WTC11 (cell line): ENCODE results near the gene PAQR4. TPM values are rescaled to one million over a fixed set of nuclear protein-coding genes. Genes with fewer than 3 reads are reported as not detected.
A peak's percentile ranks its signal among the peaks of the same experiment; 100 is the strongest.

Source experiments
- ATAC-seq: fragments of 200-7000 bp; cut with Tn5 transposase; 2 replicates; pipeline ENCODE4 v1.10.0; 2021; ENCODE audit warnings: mild to moderate bottlenecking, moderate library complexity
- CTCF ChIA-PET: fragments of 300-600 bp; sonication (Branson Sonifier 250); formaldehyde crosslinking; loops from one replicate; lab custom pipeline; 2021; ENCODE audit warnings: antibody characterized with exemption; lab: Charles Lee
- POLR2A ChIA-PET: fragments of 350-600 bp; sonication (Branson Sonifier 250); formaldehyde crosslinking; loops from one replicate; lab custom pipeline; 2021; ENCODE audit warnings: antibody characterized with exemption; lab: Charles Lee
- DNase-seq: peaks from one replicate; pipeline ENCODE4 v3.0.0; 2021; ENCODE audit warnings: low spot score
- H3K27ac Mint-ChIP-seq: 2 replicates; pipeline ENCODE4 v1.8.0; 2021; ENCODE audit warnings: mixed read lengths
- H3K27me3 Mint-ChIP-seq: 2 replicates; pipeline ENCODE4 v1.8.0; 2021; ENCODE audit warnings: low read depth, mild to moderate bottlenecking, moderate library complexity, mixed read lengths
- H3K36me3 Mint-ChIP-seq: 2 replicates; pipeline ENCODE4 v1.8.0; 2021; ENCODE audit warnings: mixed read lengths
- H3K4me1 Mint-ChIP-seq: 2 replicates; pipeline ENCODE4 v1.8.0; 2022; ENCODE audit warnings: mixed read lengths
- H3K4me3 Mint-ChIP-seq: 2 replicates; pipeline ENCODE4 v1.8.0; 2021; ENCODE audit warnings: mild to moderate bottlenecking, moderate library complexity, mixed read lengths
- H3K9me3 Mint-ChIP-seq: 2 replicates; pipeline ENCODE4 v1.8.0; 2021; ENCODE audit warnings: mixed read lengths
- EMX1 ChIP-seq: fragments of 250-450 bp; sonication (Bioruptor Pico); IDR thresholded peaks from 2 replicates; pipeline ENCODE4 v1.8.0; 2021; ENCODE audit warnings: mild to moderate bottlenecking
- GABPB1 ChIP-seq: sonication (generic); formaldehyde crosslinking; IDR thresholded peaks from 2 replicates; pipeline ENCODE4 v1.8.1; 2023; ENCODE audit warnings: mild to moderate bottlenecking, missing genetic modification reagents
- GRHL2 ChIP-seq: fragments of 250-450 bp; sonication (Bioruptor Pico); IDR thresholded peaks from 2 replicates; pipeline ENCODE4 v1.8.0; 2022; ENCODE audit warnings: mild to moderate bottlenecking, moderate library complexity; ENCODE audit not compliant: insufficient replicate concordance, severe bottlenecking
- IRF2 ChIP-seq: sonication (generic); formaldehyde crosslinking; IDR thresholded peaks from 2 replicates; pipeline ENCODE4 v1.8.0; 2022; ENCODE audit warnings: low read depth, missing genetic modification reagents, borderline replicate concordance
- MYBL2 ChIP-seq: sonication (generic); formaldehyde crosslinking; IDR thresholded peaks from 2 replicates; pipeline ENCODE4 v1.8.1; 2023; ENCODE audit warnings: mild to moderate bottlenecking, moderate library complexity, missing genetic modification reagents
- NFATC4 ChIP-seq: fragments of 250-450 bp; sonication (Bioruptor Pico); IDR thresholded peaks from 2 replicates; pipeline ENCODE4 v1.9.0; 2021; ENCODE audit warnings: mild to moderate bottlenecking
- PRDM15 ChIP-seq: sonication (generic); formaldehyde crosslinking; IDR thresholded peaks from 2 replicates; pipeline ENCODE4 v1.8.0; 2022; ENCODE audit warnings: missing genetic modification reagents
- RORB ChIP-seq: fragments of 250-450 bp; sonication (Bioruptor Pico); IDR thresholded peaks from 2 replicates; pipeline ENCODE4 v1.9.0; 2021; ENCODE audit warnings: mild to moderate bottlenecking
- SMAD4 ChIP-seq: sonication (generic); formaldehyde crosslinking; IDR thresholded peaks from 2 replicates; pipeline ENCODE4 v1.8.0; 2022; ENCODE audit warnings: mild to moderate bottlenecking, missing genetic modification reagents
- ZNF263 ChIP-seq: sonication (generic); formaldehyde crosslinking; IDR thresholded peaks from 2 replicates; pipeline ENCODE4 v1.8.1; 2022; ENCODE audit warnings: low read depth, mild to moderate bottlenecking, moderate library complexity, missing genetic modification reagents
- ZNF281 ChIP-seq: sonication (generic); formaldehyde crosslinking; IDR thresholded peaks from 2 replicates; pipeline ENCODE4 v1.8.0; 2023; ENCODE audit warnings: mild to moderate bottlenecking, missing genetic modification reagents
- ZNF317 ChIP-seq: sonication (generic); formaldehyde crosslinking; IDR thresholded peaks from 2 replicates; pipeline ENCODE4 v1.8.1; 2023; ENCODE audit warnings: low read depth, mild to moderate bottlenecking, moderate library complexity, missing genetic modification reagents, borderline replicate concordance
- total RNA-seq: library from RNA; stranded (reverse); gene quantifications from 3 replicates; pipeline ENCODE4 v1.2.3, GENCODE V29; 2021
- TF ChIP-seq, protein P1 (sequence below): sonication (generic); formaldehyde crosslinking; IDR thresholded peaks from 2 replicates; pipeline ENCODE4 v1.8.1; 2022; ENCODE audit warnings: mild to moderate bottlenecking, missing genetic modification reagents, moderate library complexity, borderline replicate concordance
- TF ChIP-seq, protein P2 (sequence below): sonication (generic); formaldehyde crosslinking; IDR thresholded peaks from 2 replicates; pipeline ENCODE4 v1.8.1; 2023; ENCODE audit warnings: mild to moderate bottlenecking, missing genetic modification reagents
- TF ChIP-seq, protein P3 (sequence below): sonication (generic); formaldehyde crosslinking; IDR thresholded peaks from 2 replicates; pipeline ENCODE4 v1.8.1; 2023; ENCODE audit warnings: mild to moderate bottlenecking, missing genetic modification reagents
- TF ChIP-seq, protein P4 (sequence below): sonication (generic); formaldehyde crosslinking; IDR thresholded peaks from 2 replicates; pipeline ENCODE4 v1.8.1; 2022; ENCODE audit warnings: mild to moderate bottlenecking, moderate library complexity, missing genetic modification reagents

PAQR4 gene
- total RNA-seq, 1 experiment from 2014 or later: 32.4 TPM

DNA sequence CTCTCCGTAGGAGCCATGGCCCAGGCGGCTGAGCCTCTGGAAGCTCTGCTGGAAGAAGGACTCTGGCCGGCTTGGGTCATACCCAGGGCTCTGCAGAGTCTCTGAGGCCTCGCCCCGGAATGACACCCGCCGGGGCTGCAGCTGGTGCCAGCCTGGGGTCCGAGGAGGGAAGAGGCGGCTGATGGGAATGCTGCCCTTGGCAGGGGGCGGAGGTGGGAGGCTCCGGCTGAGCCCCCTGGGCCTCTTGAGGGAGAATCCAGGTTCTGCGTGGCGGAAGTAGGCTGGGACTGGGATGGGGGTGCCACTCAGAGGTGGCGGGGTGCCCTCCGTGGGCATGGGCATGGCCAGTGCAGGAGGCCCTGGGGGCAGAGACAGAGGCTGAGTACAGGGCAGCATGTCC lies 7.5 kb downstream of the PAQR4 start (continued):
- TF ChIP-seq, protein P1, sequence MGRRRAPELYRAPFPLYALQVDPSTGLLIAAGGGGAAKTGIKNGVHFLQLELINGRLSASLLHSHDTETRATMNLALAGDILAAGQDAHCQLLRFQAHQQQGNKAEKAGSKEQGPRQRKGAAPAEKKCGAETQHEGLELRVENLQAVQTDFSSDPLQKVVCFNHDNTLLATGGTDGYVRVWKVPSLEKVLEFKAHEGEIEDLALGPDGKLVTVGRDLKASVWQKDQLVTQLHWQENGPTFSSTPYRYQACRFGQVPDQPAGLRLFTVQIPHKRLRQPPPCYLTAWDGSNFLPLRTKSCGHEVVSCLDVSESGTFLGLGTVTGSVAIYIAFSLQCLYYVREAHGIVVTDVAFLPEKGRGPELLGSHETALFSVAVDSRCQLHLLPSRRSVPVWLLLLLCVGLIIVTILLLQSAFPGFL (CRISPR knock-in tag): no peak
- TF ChIP-seq EMX1 (CRISPR knock-in tag): no peak
- TF ChIP-seq, protein P2, sequence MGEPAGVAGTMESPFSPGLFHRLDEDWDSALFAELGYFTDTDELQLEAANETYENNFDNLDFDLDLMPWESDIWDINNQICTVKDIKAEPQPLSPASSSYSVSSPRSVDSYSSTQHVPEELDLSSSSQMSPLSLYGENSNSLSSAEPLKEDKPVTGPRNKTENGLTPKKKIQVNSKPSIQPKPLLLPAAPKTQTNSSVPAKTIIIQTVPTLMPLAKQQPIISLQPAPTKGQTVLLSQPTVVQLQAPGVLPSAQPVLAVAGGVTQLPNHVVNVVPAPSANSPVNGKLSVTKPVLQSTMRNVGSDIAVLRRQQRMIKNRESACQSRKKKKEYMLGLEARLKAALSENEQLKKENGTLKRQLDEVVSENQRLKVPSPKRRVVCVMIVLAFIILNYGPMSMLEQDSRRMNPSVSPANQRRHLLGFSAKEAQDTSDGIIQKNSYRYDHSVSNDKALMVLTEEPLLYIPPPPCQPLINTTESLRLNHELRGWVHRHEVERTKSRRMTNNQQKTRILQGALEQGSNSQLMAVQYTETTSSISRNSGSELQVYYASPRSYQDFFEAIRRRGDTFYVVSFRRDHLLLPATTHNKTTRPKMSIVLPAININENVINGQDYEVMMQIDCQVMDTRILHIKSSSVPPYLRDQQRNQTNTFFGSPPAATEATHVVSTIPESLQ (CRISPR knock-in tag): no peak
- TF ChIP-seq, protein P3, sequence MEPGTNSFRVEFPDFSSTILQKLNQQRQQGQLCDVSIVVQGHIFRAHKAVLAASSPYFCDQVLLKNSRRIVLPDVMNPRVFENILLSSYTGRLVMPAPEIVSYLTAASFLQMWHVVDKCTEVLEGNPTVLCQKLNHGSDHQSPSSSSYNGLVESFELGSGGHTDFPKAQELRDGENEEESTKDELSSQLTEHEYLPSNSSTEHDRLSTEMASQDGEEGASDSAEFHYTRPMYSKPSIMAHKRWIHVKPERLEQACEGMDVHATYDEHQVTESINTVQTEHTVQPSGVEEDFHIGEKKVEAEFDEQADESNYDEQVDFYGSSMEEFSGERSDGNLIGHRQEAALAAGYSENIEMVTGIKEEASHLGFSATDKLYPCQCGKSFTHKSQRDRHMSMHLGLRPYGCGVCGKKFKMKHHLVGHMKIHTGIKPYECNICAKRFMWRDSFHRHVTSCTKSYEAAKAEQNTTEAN (CRISPR knock-in tag): no peak
- TF ChIP-seq, all 79 proteins: peak for 0

DNA sequence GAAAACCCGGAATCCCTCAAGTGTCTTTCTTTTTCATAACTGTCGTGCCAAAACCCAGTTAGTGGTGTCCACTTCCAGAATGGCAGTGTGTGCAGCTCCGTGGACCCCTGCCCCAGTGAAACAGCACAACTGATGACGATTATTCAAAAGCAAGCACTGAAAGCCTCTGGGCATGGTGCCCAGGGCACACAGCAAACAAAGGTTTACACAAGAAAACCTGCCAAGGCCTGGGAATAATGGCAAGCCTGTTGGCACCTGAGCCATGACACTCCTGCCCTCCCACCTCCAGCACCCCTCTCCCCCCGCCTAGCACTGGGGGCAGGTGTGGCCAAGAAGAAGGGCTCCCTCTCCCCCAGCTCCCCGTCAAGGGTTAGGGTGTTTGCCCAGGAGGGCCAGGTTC lies 8.3 kb downstream of the PAQR4 start:
- POLR2A ChIA-PET: no interaction called here
- H3K36me3 Mint-ChIP-seq: peaks cover 4% of the 10 kb centered on the region; the same call in 1 of the 2 replicates
- H3K27me3 Mint-ChIP-seq: no peaks in the 10 kb centered on the region
- H3K27ac Mint-ChIP-seq: no peak overlapping the region
- no peaks in the 10 kb centered on the region for H3K9me3 Mint-ChIP-seq
- TF ChIP-seq PRDM15 (no peak), RORB (no peak), ZNF317 (CRISPR knock-in tag) (no peak), IRF2 (CRISPR knock-in tag) (no peak), ZNF281 (no peak), GRHL2 (CRISPR knock-in tag) (no peak)
- TF ChIP-seq, all 79 proteins: peak for 0
- CTCF ChIA-PET: interaction anchor here (0.9 to 1.9 kb wide), 3 partner anchors 50 to 82 kb away, joined by 4 to 6 read pairs (median 5); no protein-coding TSS in a partner anchor
- Mint-ChIP-seq H3K4me1 (peaks cover 18% of the 10 kb centered on the region), H3K4me3 (no peak overlapping the region)
- no peak for ATAC-seq
- DNase-seq: no peak

DNA sequence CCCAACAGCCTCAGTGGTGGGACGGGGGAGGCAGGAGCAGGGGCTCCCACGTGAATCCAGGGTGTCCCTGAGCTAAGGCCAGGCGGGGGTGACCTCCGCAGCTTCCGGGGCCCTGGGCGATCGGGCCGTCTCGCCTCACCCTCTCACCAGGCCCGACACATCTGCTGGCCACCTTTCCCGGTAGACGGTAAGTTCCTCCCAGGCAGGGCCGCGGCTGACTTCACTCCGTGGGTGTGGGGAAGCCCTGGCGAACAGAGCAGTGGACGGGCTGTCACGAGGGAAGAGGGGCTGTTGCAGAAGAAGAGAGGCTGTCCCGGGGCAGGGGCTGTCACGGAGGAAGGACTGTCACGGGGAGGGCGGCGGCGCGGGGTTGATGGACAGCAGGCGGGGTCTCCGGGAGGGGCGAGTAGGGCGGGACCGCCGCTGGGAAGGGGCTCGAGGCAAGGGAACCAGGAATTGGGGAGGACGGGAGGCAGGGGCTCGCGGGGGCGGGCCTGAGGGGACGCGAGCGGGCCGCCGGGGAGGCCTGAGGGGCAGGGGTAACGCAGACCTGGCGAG lies 10.6 kb downstream of the PAQR4 start:
- peak; percentile 4 for ATAC-seq
- peak; percentile 63 for DNase-seq
- H3K4me1 Mint-ChIP-seq: peaks cover 24% of the 10 kb centered on the region
- ChIA-PET POLR2A (interaction anchor here (2.1 to 2.8 kb wide), 3 partner anchors 8 to 28 kb away, joined by 9 to 11 read pairs (median 9); partner anchors contain the start of gene PAQR4), CTCF (interaction anchor here (1.5 to 3.9 kb wide), 4 partner anchors 10 to 150 kb away, joined by 3 to 46 read pairs (median 34); partner anchors contain the start of gene KREMEN2)
- no peaks in the 10 kb centered on the region for H3K9me3 Mint-ChIP-seq
- H3K27me3 Mint-ChIP-seq: peaks cover 6% of the 10 kb centered on the region; the same call in 1 of the 2 replicates
- no peak overlapping the region for H3K27ac Mint-ChIP-seq
- peak overlapping the region; percentile 79 for H3K4me3 Mint-ChIP-seq
- no peaks in the 10 kb centered on the region for H3K36me3 Mint-ChIP-seq
- TF ChIP-seq PRDM15 (no peak), SMAD4 (CRISPR knock-in tag) (no peak), GABPB1 (CRISPR knock-in tag) (no peak), MYBL2 (CRISPR knock-in tag) (no peak), ZNF263 (no peak), NFATC4 (CRISPR knock-in tag) (no peak)
- TF ChIP-seq, protein P4, sequence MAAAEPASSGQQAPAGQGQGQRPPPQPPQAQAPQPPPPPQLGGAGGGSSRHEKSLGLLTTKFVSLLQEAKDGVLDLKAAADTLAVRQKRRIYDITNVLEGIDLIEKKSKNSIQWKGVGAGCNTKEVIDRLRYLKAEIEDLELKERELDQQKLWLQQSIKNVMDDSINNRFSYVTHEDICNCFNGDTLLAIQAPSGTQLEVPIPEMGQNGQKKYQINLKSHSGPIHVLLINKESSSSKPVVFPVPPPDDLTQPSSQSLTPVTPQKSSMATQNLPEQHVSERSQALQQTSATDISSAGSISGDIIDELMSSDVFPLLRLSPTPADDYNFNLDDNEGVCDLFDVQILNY (CRISPR knock-in tag): peak; percentile 28; the same call in 1 of the 2 replicates
